ENCODE measurements around the gene TENM4. TPM values are rescaled to one million over a fixed set of nuclear protein-coding genes. Genes with fewer than 3 reads are reported as not detected.

Gene TENM4
- total and polyA plus RNA-seq, 11 donors = 0.08 to 6.4 (median 1.0) TPM

GRCh38 chr11:78689585-78690153 lies 751.2 kb downstream of the TENM4 start:
- Histone ChIP-seq H3K9me3 (no peaks in the 10 kb centered on the region), H3K36me3 (no peaks in the 10 kb centered on the region), H3K4me1 (no peaks in the 10 kb centered on the region), H3K27ac (peak overlapping the region in 1 of 12 donors; percentile 34), H3K27me3 (no peaks in the 10 kb centered on the region), H3K4me3 (no peak overlapping the region)
- TF ChIP-seq POLR2A (IDR thresholded peaks at IDR 0.05) (no peak), CTCF (IDR thresholded peaks at IDR 0.05) (no peak)
- WGBS, 4 donors = 75 to 83% (median 77%) methylated on average over 4 to 5 of the region's 5 CpGs
- peak in 2 of 5 donors; percentile 35 to 46 for DNase-seq
- intact Hi-C loops (cut with DNase I) = no loop called here
- peak; percentile 58 to 92 (median 84) for ATAC-seq

- 70 to 78% (median 72%) methylated on average over 3 of the region's 3 CpGs for WGBS, 4 donors
- TF ChIP-seq POLR2A (IDR thresholded peaks at IDR 0.05) (no peak), CTCF (IDR thresholded peaks at IDR 0.05) (no peak)
- Histone ChIP-seq H3K9me3 (no peaks in the 10 kb centered on the region), H3K4me1 (no peaks in the 10 kb centered on the region), H3K27ac (peak overlapping the region in 1 of 12 donors; percentile 34), H3K4me3 (no peak overlapping the region), H3K36me3 (no peaks in the 10 kb centered on the region), H3K27me3 (no peaks in the 10 kb centered on the region)
- DNase-seq (no peak), ATAC-seq (no peak)
- intact Hi-C loops (cut with DNase I) = no loop called here
Measured at GRCh38 chr11:78689101-78689500, 751.7 kb downstream of the TENM4 start.

- H3K27me3 ChIP-seq = no peaks in the 10 kb centered on the region
- 78 to 88% (median 87%) methylated on average over 1 of the region's 1 CpG for WGBS, 4 donors
- H3K4me1 ChIP-seq = no peaks in the 10 kb centered on the region
- TF ChIP-seq CTCF (IDR thresholded peaks at IDR 0.05) (no peak), POLR2A (IDR thresholded peaks at IDR 0.05) (no peak)
- no peaks in the 10 kb centered on the region for H3K36me3 ChIP-seq
- no peak for ATAC-seq
- no peak overlapping the region for H3K4me3 ChIP-seq
- no peak overlapping the region for H3K27ac ChIP-seq
- intact Hi-C loops (cut with DNase I) = no loop called here
- no peak for DNase-seq
- H3K9me3 ChIP-seq = no peaks in the 10 kb centered on the region
Measured at GRCh38 chr11:78688460-78688859, 752.4 kb downstream of the TENM4 start.

GRCh38 chr11:78685156-78685555 lies 755.7 kb downstream of the TENM4 start:
- H3K27ac ChIP-seq = no peak overlapping the region
- DNase-seq = no peak
- intact Hi-C loops (cut with DNase I) = no loop called here
- no peaks in the 10 kb centered on the region for H3K36me3 ChIP-seq
- H3K9me3 ChIP-seq = no peaks in the 10 kb centered on the region
- no peaks in the 10 kb centered on the region for H3K4me1 ChIP-seq
- H3K27me3 ChIP-seq = no peaks in the 10 kb centered on the region
- ATAC-seq = no peak
- H3K4me3 ChIP-seq = no peak overlapping the region
- 81 to 91% (median 88%) methylated on average over 3 of the region's 3 CpGs for WGBS, 4 donors
- no peak for TF ChIP-seq CTCF (IDR thresholded peaks at IDR 0.05)

Data from heart left ventricle (tissue), 16 donors.